Breast epithelium (tissue), 4 donors: ENCODE data around the gene C11orf65. TPM values are rescaled to one million over a fixed set of nuclear protein-coding genes. Genes with fewer than 3 reads are reported as not detected.

Source experiments
- DNase-seq, 2 donors: peaks; one replicate each; pipeline ENCODE4 v3.0.0-alpha.2; 2019; ENCODE audit warnings: low spot score in 2 of 2
- H3K27ac ChIP-seq, 2 donors: fragments of 200-600 bp; sonication (generic) in 1 of 2; one replicate each; pipeline ENCODE4 v1.5.1; 2016 to 2019; ENCODE audit warnings: mild to moderate bottlenecking in 1 of 2
- H3K27me3 ChIP-seq, 2 donors: fragments of 200-600 bp; sonication (generic) in 1 of 2; one replicate each; pipeline versions ENCODE4 v1.5.1 to v1.6.0; 2017 to 2019; ENCODE audit warnings: control low read depth in 1 of 2, mild to moderate bottlenecking in 1 of 2
- H3K36me3 ChIP-seq: fragments of 200-600 bp; one replicate; pipeline ENCODE4 v1.5.1; 2019
- H3K4me1 ChIP-seq, 2 donors: fragments of 200-600 bp; sonication (generic); one replicate each; pipeline ENCODE4 v1.5.1; 2016 to 2019; ENCODE audit warnings: control low read depth in 1 of 2
- H3K4me3 ChIP-seq, 3 donors: fragments of 200-600 bp; sonication (generic); 1 replicate in 2 of 3; 2 replicates in 1 of 3; pipeline ENCODE4 v1.5.1; 2016 to 2019; ENCODE audit warnings: mild to moderate bottlenecking in 3 of 3, moderate library complexity in 2 of 3
- H3K9me3 ChIP-seq, 2 donors: fragments of 200-600 bp; sonication (generic) in 1 of 2; one replicate each; pipeline ENCODE4 v1.5.1; 2016 to 2019; ENCODE audit warnings: control low read depth in 1 of 2
- CTCF ChIP-seq, 3 donors: fragments of 450-650 bp; IDR thresholded peaks; one replicate each; pipeline ENCODE4 v1.5.1; 2016 to 2017; ENCODE audit warnings: antibody characterized with exemption in 3 of 3, mild to moderate bottlenecking in 3 of 3, moderate library complexity in 3 of 3
- POLR2A ChIP-seq: fragments of 450-650 bp; IDR thresholded peaks from one replicate; pipeline ENCODE4 v1.6.1; 2016; ENCODE audit warnings: antibody characterized with exemption, mild to moderate bottlenecking, moderate library complexity
- POLR2AphosphoS5 ChIP-seq, 3 donors: sonication (generic); formaldehyde crosslinking; IDR thresholded peaks; one replicate each; pipeline ENCODE4 v1.6.1; 2017; ENCODE audit warnings: antibody characterized with exemption in 3 of 3
- intact Hi-C: fragments of 100-400 bp; cut with DNase I; formaldehyde crosslinking; loops from one replicate; pipeline ENCODE4 v1.15.1; 2023; ENCODE audit warnings: low total_unique reads
- total RNA-seq, 3 donors: library from RNA; depleted of rRNA; stranded (reverse); fragments of >200 nt; gene quantifications; one replicate each; pipeline ENCODE4 v1.1.0, GENCODE V29; 2016

C11orf65 gene
- total RNA-seq, 3 donors from 2014 or later: 0.32 to 1.9 (median 0.66) TPM

- Histone ChIP-seq H3K4me1 (no peaks in the 10 kb centered on the region), H3K27me3 (no peaks in the 10 kb centered on the region), H3K4me3 (no peak overlapping the region), H3K9me3 (no peaks in the 10 kb centered on the region), H3K36me3 (no peaks in the 10 kb centered on the region), H3K27ac (no peak overlapping the region)
- DNase-seq: no peak
- intact Hi-C loops: no loop called here
- TF ChIP-seq POLR2AphosphoS5 (IDR thresholded peaks at IDR 0.05): no peak
- no peak for TF ChIP-seq CTCF (IDR thresholded peaks at IDR 0.05)
- TF ChIP-seq POLR2A: no peak
Measured at GRCh38 chr11:108346451-108346850, 120.9 kb downstream of the C11orf65 start.

- intact Hi-C loops: no loop called here
Measured at GRCh38 chr11:108345767-108346166, 121.6 kb downstream of the C11orf65 start.

GRCh38 chr11:108343714-108344113 lies 123.6 kb downstream of the C11orf65 start:
- H3K9me3 ChIP-seq: no peaks in the 10 kb centered on the region
- intact Hi-C loops: no loop called here

More at GRCh38 chr11:108345767-108346166, 121.6 kb downstream of the C11orf65 start:
- Histone ChIP-seq H3K9me3 (no peaks in the 10 kb centered on the region), H3K36me3 (no peaks in the 10 kb centered on the region), H3K4me1 (no peaks in the 10 kb centered on the region), H3K27me3 (no peaks in the 10 kb centered on the region), H3K27ac (no peak overlapping the region), H3K4me3 (no peak overlapping the region)
- no peak for DNase-seq
- TF ChIP-seq CTCF (IDR thresholded peaks at IDR 0.05) (no peak), POLR2A (no peak), POLR2AphosphoS5 (IDR thresholded peaks at IDR 0.05) (no peak)

GRCh38 chr11:108341654-108342053 lies 125.7 kb downstream of the C11orf65 start:
- no peaks in the 10 kb centered on the region for H3K4me1 ChIP-seq
- no peaks in the 10 kb centered on the region for H3K36me3 ChIP-seq

More at GRCh38 chr11:108343714-108344113, 123.6 kb downstream of the C11orf65 start:
- DNase-seq: no peak
- H3K4me3 ChIP-seq: no peak overlapping the region
- no peaks in the 10 kb centered on the region for H3K27me3 ChIP-seq
- TF ChIP-seq CTCF (IDR thresholded peaks at IDR 0.05) (no peak), POLR2A (no peak), POLR2AphosphoS5 (IDR thresholded peaks at IDR 0.05) (no peak)
- no peaks in the 10 kb centered on the region for H3K36me3 ChIP-seq
- no peaks in the 10 kb centered on the region for H3K4me1 ChIP-seq
- H3K27ac ChIP-seq: no peak overlapping the region

GRCh38 chr11:108340973-108341372 lies 126.4 kb downstream of the C11orf65 start:
- intact Hi-C loops: no loop called here
- Histone ChIP-seq H3K4me1 (no peaks in the 10 kb centered on the region), H3K4me3 (no peak overlapping the region), H3K9me3 (no peaks in the 10 kb centered on the region), H3K27me3 (no peaks in the 10 kb centered on the region), H3K36me3 (no peaks in the 10 kb centered on the region), H3K27ac (no peak overlapping the region)
- TF ChIP-seq POLR2AphosphoS5 (IDR thresholded peaks at IDR 0.05) (peak in 1 of 3 donors; percentile 46), POLR2A (no peak), CTCF (IDR thresholded peaks at IDR 0.05) (no peak)
- DNase-seq: peak in 1 of 2 donors; percentile 20

More at GRCh38 chr11:108341654-108342053, 125.7 kb downstream of the C11orf65 start:
- intact Hi-C loops: no loop called here
- no peak for DNase-seq
- TF ChIP-seq CTCF (IDR thresholded peaks at IDR 0.05) (no peak), POLR2A (no peak), POLR2AphosphoS5 (IDR thresholded peaks at IDR 0.05) (no peak)
- H3K4me3 ChIP-seq: no peak overlapping the region
- no peak overlapping the region for H3K27ac ChIP-seq
- no peaks in the 10 kb centered on the region for H3K9me3 ChIP-seq
- no peaks in the 10 kb centered on the region for H3K27me3 ChIP-seq
